Endothelial cell of umbilical vein (primary cell): ENCODE results near the gene GRIA3.

ENCODE experiments used
- EZH2 ChIP-seq: IDR thresholded peaks from 2 replicates; pipeline ENCODE4 v1.6.1; 2012; ENCODE audit warnings: borderline replicate concordance, low read depth, mild to moderate bottlenecking, moderate library complexity, low read length, inconsistent platforms; ENCODE audit not compliant: severe bottlenecking
- MYC ChIP-seq: IDR thresholded peaks from one replicate; pipeline ENCODE4 v1.6.1; 2011; ENCODE audit warnings: mild to moderate bottlenecking, low read depth, low read length
- POLR2AphosphoS5 ChIP-seq: IDR thresholded peaks from 2 replicates; pipeline ENCODE4 v1.6.1; 2012; ENCODE audit warnings: low read depth, mild to moderate bottlenecking, control low read depth, low read length, moderate library complexity; ENCODE audit not compliant: insufficient read depth
- TF ChIP-seq, protein P1 (sequence below), 2 donors: IDR thresholded peaks; 1 replicate in 1 of 2; 2 replicates in 1 of 2; pipeline ENCODE4 v1.5.1; 2011; ENCODE audit warnings: low read length in 2 of 2, mild to moderate bottlenecking in 2 of 2, moderate library complexity in 2 of 2, control low read depth in 1 of 2, inconsistent platforms in 1 of 2, low read depth in 1 of 2; ENCODE audit not compliant: insufficient read depth in 1 of 2; ENCODE audit errors: extremely low read depth in 1 of 2
- TF ChIP-seq, protein P2 (sequence below): IDR thresholded peaks from 2 replicates; pipeline ENCODE4 v1.6.1; 2011; ENCODE audit not compliant: insufficient read depth, insufficient read length

DNA sequence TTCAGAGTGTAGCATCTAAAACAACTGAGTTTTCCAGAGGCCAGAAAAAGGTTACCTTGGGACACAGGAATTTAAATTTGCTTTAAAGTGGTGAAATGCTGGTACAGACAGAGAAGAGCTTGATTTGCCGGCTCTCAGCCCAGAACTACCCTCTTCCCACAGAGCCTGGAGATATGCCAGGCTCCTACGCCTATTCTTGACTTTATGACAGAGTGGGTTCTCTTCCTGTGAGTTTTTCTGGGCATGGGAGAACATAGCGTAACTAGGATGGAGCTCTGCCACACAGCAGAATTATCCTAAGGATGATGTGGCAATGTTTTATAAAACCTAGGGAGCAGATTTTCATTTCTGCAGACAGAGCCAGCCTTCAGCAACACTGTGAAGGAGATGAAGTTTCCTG, 241.8 kb downstream of the GRIA3 start:
- TF ChIP-seq, protein P1, sequence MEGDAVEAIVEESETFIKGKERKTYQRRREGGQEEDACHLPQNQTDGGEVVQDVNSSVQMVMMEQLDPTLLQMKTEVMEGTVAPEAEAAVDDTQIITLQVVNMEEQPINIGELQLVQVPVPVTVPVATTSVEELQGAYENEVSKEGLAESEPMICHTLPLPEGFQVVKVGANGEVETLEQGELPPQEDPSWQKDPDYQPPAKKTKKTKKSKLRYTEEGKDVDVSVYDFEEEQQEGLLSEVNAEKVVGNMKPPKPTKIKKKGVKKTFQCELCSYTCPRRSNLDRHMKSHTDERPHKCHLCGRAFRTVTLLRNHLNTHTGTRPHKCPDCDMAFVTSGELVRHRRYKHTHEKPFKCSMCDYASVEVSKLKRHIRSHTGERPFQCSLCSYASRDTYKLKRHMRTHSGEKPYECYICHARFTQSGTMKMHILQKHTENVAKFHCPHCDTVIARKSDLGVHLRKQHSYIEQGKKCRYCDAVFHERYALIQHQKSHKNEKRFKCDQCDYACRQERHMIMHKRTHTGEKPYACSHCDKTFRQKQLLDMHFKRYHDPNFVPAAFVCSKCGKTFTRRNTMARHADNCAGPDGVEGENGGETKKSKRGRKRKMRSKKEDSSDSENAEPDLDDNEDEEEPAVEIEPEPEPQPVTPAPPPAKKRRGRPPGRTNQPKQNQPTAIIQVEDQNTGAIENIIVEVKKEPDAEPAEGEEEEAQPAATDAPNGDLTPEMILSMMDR (IDR thresholded peaks at IDR 0.05; ENCODE audit: extremely low read depth in 1 of 2, insufficient read depth in 1 of 2, low read depth in 1 of 2, low read length in 2 of 2) = no peak
- TF ChIP-seq EZH2 (no peak), POLR2AphosphoS5 (no peak), MYC (no peak)
- TF ChIP-seq, protein P2, sequence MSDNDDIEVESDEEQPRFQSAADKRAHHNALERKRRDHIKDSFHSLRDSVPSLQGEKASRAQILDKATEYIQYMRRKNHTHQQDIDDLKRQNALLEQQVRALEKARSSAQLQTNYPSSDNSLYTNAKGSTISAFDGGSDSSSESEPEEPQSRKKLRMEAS = no peak
